Colonic mucosa (tissue), 4 donors: Measurements from ENCODE around the gene KRTAP4-8. TPM values are rescaled to one million over a fixed set of nuclear protein-coding genes. Genes with fewer than 3 reads are reported as not detected.
"Not testable (repeated sequence)": the region's sequence is repeated elsewhere in the genome, so short reads cannot be mapped to it uniquely, and the experiment has no call there.

Source experiments
- DNase-seq: peaks from one replicate; pipeline ENCODE4 v3.0.0-alpha.2; 2020
- H3K27ac ChIP-seq: fragments of 200-600 bp; one replicate; pipeline ENCODE4 v1.8.0; 2021
- H3K27me3 ChIP-seq: fragments of 200-600 bp; one replicate; pipeline ENCODE4 v1.8.0; 2021
- H3K36me3 ChIP-seq: fragments of 200-600 bp; one replicate; pipeline ENCODE4 v1.8.0; 2021
- H3K4me1 ChIP-seq: fragments of 200-600 bp; one replicate; pipeline ENCODE4 v1.8.0; 2021; ENCODE audit warnings: mild to moderate bottlenecking
- H3K4me3 ChIP-seq: fragments of 200-600 bp; one replicate; pipeline ENCODE4 v1.8.0; 2021
- H3K9ac ChIP-seq, 2 donors: one replicate each; pipeline ENCODE4 v1.7.0; 2013; ENCODE audit warnings: control low read depth in 2 of 2, low read depth in 2 of 2, low read length in 2 of 2
- H3K9me3 ChIP-seq: fragments of 200-600 bp; one replicate; pipeline ENCODE4 v1.8.0; 2021
- CTCF ChIP-seq: fragments of 200-600 bp; IDR thresholded peaks from one replicate; pipeline ENCODE4 v1.8.0; 2022; ENCODE audit warnings: antibody characterized with exemption, mild to moderate bottlenecking
- intact Hi-C: fragments of 100-400 bp; cut with DNase I; formaldehyde crosslinking; loops from one replicate; pipeline ENCODE4 v1.14.1; 2022
- total RNA-seq, 2 donors: library from RNA; stranded (reverse); fragmentation: NEBNext Ultra II Directional in 1 of 2; extraction: Animal tissue kit (Norgen Biotek cat#: 25700) in 1 of 2; gene quantifications; one replicate each; pipeline ENCODE4 v1.2.1, GENCODE V29; 2021
- donor health status: healthy.
- donor health status: DM: no; HTN: no; CAD: no.
- donor health status: DM: no; HTN: no; CAD: no.

The KRTAP4-8 gene
- total RNA-seq, 2 donors from 2014 or later: not detected

DNA sequence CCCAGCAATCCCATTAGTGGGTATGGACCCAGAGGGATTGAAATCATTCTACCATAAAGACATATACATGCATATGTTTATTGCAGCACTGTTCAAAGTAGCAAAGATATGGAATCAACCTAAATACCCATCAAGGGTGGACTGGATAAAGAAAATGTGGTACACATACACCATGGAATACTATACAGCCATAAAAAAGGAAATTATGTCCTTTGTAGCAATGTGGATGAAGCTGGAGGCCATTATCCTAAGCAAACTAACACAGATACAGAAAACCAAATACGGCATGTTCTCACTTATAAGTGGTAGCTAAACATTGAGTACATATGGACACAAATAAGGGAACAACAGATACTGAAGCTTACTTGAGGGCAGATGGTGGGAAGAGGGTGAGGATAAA is 40.4 kb downstream of the KRTAP4-8 start:
- Histone ChIP-seq H3K27ac (no peak overlapping the region), H3K4me3 (no peak overlapping the region), H3K9ac (no peak overlapping the region), H3K4me1 (no peaks in the 10 kb centered on the region), H3K27me3 (no peaks in the 10 kb centered on the region), H3K9me3 (no peaks in the 10 kb centered on the region), H3K36me3 (no peaks in the 10 kb centered on the region)
- intact Hi-C loops: no loop called here
- TF ChIP-seq CTCF: no peak
- no peak for DNase-seq

GRCh38 chr17:41055130-41055529 is 42.8 kb downstream of the KRTAP4-8 start, which contains the start of gene KRTAP2-2:
Gene KRTAP2-2, minus strand, starts transcription at chr17:41055230. Its CDS starts 19 bp downstream, at chr17:41055211.
- intact Hi-C loops, H3K36me3 ChIP-seq, H3K4me3 ChIP-seq, DNase-seq, H3K4me1 ChIP-seq, H3K9me3 ChIP-seq, H3K9ac ChIP-seq, H3K27ac ChIP-seq, H3K27me3 ChIP-seq: not testable (repeated sequence)

DNA sequence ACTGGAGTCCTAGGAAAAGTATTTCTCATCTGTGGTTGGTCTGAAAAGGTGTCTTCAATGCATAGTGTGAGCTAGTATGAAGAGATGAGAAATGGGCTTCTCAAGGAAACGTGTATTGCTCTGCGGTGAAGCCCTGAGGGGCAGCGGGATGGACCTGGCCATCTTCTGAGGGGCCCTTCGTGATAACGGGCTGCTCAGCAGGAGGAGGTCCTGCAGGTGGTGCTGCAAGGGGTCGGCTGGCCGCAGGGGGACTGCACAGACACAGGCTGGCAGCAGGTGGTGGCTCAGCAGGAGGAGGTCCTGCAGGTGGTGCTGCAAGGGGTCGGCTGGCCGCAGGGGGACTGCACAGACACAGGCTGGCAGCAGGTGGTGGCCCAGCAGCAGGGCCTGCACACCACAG is 43.4 kb downstream of the KRTAP4-8 start:
- H3K4me1 ChIP-seq, H3K9me3 ChIP-seq, H3K27me3 ChIP-seq, H3K9ac ChIP-seq, intact Hi-C loops, H3K4me3 ChIP-seq, H3K36me3 ChIP-seq, DNase-seq, H3K27ac ChIP-seq: not testable (repeated sequence)

DNA sequence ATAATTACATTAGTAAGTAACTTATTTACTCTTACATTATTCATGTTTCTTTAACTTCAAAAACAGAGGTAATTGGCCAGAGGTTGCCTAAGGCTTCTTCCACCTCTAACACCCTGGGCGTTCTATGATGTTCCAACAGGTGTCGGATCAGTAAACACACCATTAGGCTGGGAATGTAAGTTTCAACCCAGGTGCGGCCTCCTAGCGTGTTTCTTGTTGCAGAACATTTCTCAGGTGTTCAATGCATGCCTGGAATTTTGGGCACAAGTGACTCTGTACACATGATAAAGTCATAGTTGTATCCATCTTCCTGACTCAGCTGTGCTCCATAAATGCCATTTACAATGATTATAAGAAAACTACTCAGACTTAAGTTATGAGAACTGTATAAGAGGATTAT is 43.9 kb downstream of the KRTAP4-8 start:
- TF ChIP-seq CTCF: no peak
- Histone ChIP-seq H3K4me1 (no peaks in the 10 kb centered on the region), H3K27me3 (no peaks in the 10 kb centered on the region), H3K9ac (no peak overlapping the region), H3K9me3 (no peaks in the 10 kb centered on the region), H3K4me3 (no peak overlapping the region), H3K36me3 (no peaks in the 10 kb centered on the region), H3K27ac (no peak overlapping the region)
- no peak for DNase-seq
- intact Hi-C loops: no loop called here

DNA sequence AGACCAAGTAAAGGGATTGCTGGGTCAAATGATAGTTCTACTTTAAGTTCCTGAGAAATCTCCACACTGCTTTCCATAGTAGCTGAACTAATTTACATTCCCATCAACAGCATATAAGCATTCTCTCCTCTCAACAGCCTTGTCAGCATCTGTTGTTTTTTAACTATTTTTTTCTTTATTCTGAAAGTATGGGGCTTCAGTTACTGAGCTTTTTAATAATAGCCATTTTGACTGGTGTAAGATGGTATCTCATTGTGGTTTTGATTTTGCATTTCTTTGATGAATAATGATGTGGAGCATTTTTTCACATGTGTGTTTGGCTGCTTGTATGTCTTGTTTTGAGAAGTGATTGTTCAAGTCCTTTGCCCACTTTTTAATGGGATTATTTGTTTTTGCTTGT is 45.4 kb downstream of the KRTAP4-8 start:
- DNase-seq: no peak
- no peaks in the 10 kb centered on the region for H3K36me3 ChIP-seq
- no peaks in the 10 kb centered on the region for H3K9me3 ChIP-seq
- no peak for TF ChIP-seq CTCF
- no peak overlapping the region for H3K4me3 ChIP-seq
- H3K27me3 ChIP-seq: no peaks in the 10 kb centered on the region
- no peaks in the 10 kb centered on the region for H3K4me1 ChIP-seq
- intact Hi-C loops: no loop called here
- no peak overlapping the region for H3K9ac ChIP-seq
- no peak overlapping the region for H3K27ac ChIP-seq

- intact Hi-C loops: no loop called here
- no peak overlapping the region for H3K9ac ChIP-seq
- no peak for TF ChIP-seq CTCF
These were observed 48.8 kb downstream of the KRTAP4-8 start for GRCh38 chr17:41049110-41049509.

GRCh38 chr17:41048441-41048840 is 49.5 kb downstream of the KRTAP4-8 start:
- H3K36me3 ChIP-seq: no peaks in the 10 kb centered on the region
- H3K27ac ChIP-seq: no peak overlapping the region
- no peak overlapping the region for H3K4me3 ChIP-seq
- H3K4me1 ChIP-seq: no peaks in the 10 kb centered on the region
- DNase-seq: no peak
- H3K9me3 ChIP-seq: no peaks in the 10 kb centered on the region
- intact Hi-C loops: no loop called here
- H3K27me3 ChIP-seq: no peaks in the 10 kb centered on the region
- H3K9ac ChIP-seq: no peak overlapping the region
- TF ChIP-seq CTCF: no peak

More at GRCh38 chr17:41049110-41049509, 48.8 kb downstream of the KRTAP4-8 start:
- H3K27me3 ChIP-seq: no peaks in the 10 kb centered on the region
- DNase-seq: no peak
- no peaks in the 10 kb centered on the region for H3K36me3 ChIP-seq
- H3K4me1 ChIP-seq: no peaks in the 10 kb centered on the region
- H3K9me3 ChIP-seq: no peaks in the 10 kb centered on the region
- no peak overlapping the region for H3K27ac ChIP-seq
- H3K4me3 ChIP-seq: no peak overlapping the region
